H9 (cell line): ENCODE data around the gene STX5. TPM values are rescaled to one million over a fixed set of nuclear protein-coding genes. Genes with fewer than 3 reads are reported as not detected.

Source experiments
- DNase-seq: peaks from one replicate; pipeline ENCODE4 v3.0.0-alpha.2; 2017
- H2AFZ ChIP-seq: one replicate; pipeline ENCODE4 v1.6.1; 2013; ENCODE audit warnings: mild to moderate bottlenecking, low read length, control low read depth, moderate library complexity
- H2AK5ac ChIP-seq: 2 replicates; pipeline ENCODE4 v1.6.1; 2013; ENCODE audit warnings: low read length, control low read depth, mixed read lengths; ENCODE audit not compliant: insufficient read length
- H2BK120ac ChIP-seq: one replicate; pipeline ENCODE4 v1.6.1; 2013; ENCODE audit warnings: low read depth, mild to moderate bottlenecking, low read length, control low read depth, inconsistent platforms; ENCODE audit not compliant: poor library complexity, severe bottlenecking
- H2BK12ac ChIP-seq: 2 replicates; pipeline ENCODE4 v1.6.1; 2013; ENCODE audit warnings: low read length, control low read depth, mixed read lengths, low read depth; ENCODE audit not compliant: insufficient read length
- H2BK15ac ChIP-seq: 2 replicates; pipeline ENCODE4 v1.6.1; 2013; ENCODE audit warnings: low read depth, low read length, control low read depth
- H2BK20ac ChIP-seq: one replicate; pipeline ENCODE4 v1.6.1; 2013; ENCODE audit warnings: low read depth, mild to moderate bottlenecking, low read length, control low read depth, inconsistent platforms; ENCODE audit not compliant: poor library complexity, severe bottlenecking
- H2BK5ac ChIP-seq: 2 replicates; pipeline ENCODE4 v1.6.1; 2013; ENCODE audit warnings: low read length, control low read depth, mixed read lengths; ENCODE audit not compliant: insufficient read length
- H3K14ac ChIP-seq: 2 replicates; pipeline ENCODE4 v1.6.1; 2013; ENCODE audit warnings: low read length, control low read depth; ENCODE audit not compliant: insufficient read depth
- H3K18ac ChIP-seq: 2 replicates; pipeline ENCODE4 v1.6.1; 2013; ENCODE audit warnings: low read depth, mild to moderate bottlenecking, mixed read lengths, low read length, control low read depth; ENCODE audit not compliant: insufficient read length
- H3K23ac ChIP-seq: 2 replicates; pipeline ENCODE4 v1.6.1; 2013; ENCODE audit warnings: low read length, control low read depth, mixed read lengths, low read depth; ENCODE audit not compliant: insufficient read length
- H3K23me2 ChIP-seq: 2 replicates; pipeline ENCODE4 v1.6.1; 2013; ENCODE audit warnings: low read depth, mild to moderate bottlenecking, mixed read lengths, low read length, control low read depth; ENCODE audit not compliant: insufficient read length, poor library complexity, severe bottlenecking
- H3K27ac ChIP-seq: 2 replicates; pipeline ENCODE4 v1.5.1; 2013; ENCODE audit warnings: low read length, control low read depth, mixed read lengths, low read depth; ENCODE audit not compliant: insufficient read length
- H3K27me3 ChIP-seq: 2 replicates; pipeline ENCODE4 v1.6.1; 2013; ENCODE audit warnings: low read length, control low read depth, inconsistent platforms; ENCODE audit not compliant: insufficient read depth
- H3K4ac ChIP-seq: 2 replicates; pipeline ENCODE4 v1.6.1; 2013; ENCODE audit warnings: low read depth, mild to moderate bottlenecking, control low read depth, inconsistent platforms, low read length, moderate library complexity
- H3K4me1 ChIP-seq: 2 replicates; pipeline ENCODE4 v1.6.1; 2013; ENCODE audit warnings: low read length, control low read depth, inconsistent platforms; ENCODE audit not compliant: insufficient read depth
- H3K4me2 ChIP-seq: 2 replicates; pipeline ENCODE4 v1.6.1; 2013; ENCODE audit warnings: low read length, control low read depth, mixed read lengths; ENCODE audit not compliant: insufficient read length, insufficient read depth
- H3K56ac ChIP-seq: 2 replicates; pipeline ENCODE4 v1.6.1; 2013; ENCODE audit warnings: low read depth, mild to moderate bottlenecking, mixed read lengths, low read length, control low read depth; ENCODE audit not compliant: insufficient read length
- H3K79me1 ChIP-seq: 2 replicates; pipeline ENCODE4 v1.6.1; 2013; ENCODE audit warnings: low read depth, mild to moderate bottlenecking, moderate library complexity, low read length, control low read depth, inconsistent platforms; ENCODE audit not compliant: insufficient read depth, poor library complexity, severe bottlenecking
- H3K79me2 ChIP-seq: 2 replicates; pipeline ENCODE4 v1.6.1; 2013; ENCODE audit warnings: low read length, control low read depth, inconsistent platforms; ENCODE audit not compliant: insufficient read depth
- H3K9ac ChIP-seq: 2 replicates; pipeline ENCODE4 v1.6.1; 2013; ENCODE audit warnings: low read length, control low read depth, mixed read lengths; ENCODE audit not compliant: insufficient read length; ENCODE audit errors: extremely low read depth
- H3K9me3 ChIP-seq: one replicate; pipeline ENCODE4 v1.6.1; 2013; ENCODE audit warnings: low read depth, low read length, inconsistent platforms; ENCODE audit not compliant: control insufficient read depth
- H3T11ph ChIP-seq: one replicate; pipeline ENCODE4 v1.6.1; 2013; ENCODE audit warnings: mild to moderate bottlenecking, low read length, control low read depth, inconsistent platforms
- H4K20me1 ChIP-seq: one replicate; pipeline ENCODE4 v1.6.1; 2013; ENCODE audit not compliant: control insufficient read depth, insufficient read length, insufficient read depth
- H4K5ac ChIP-seq: 2 replicates; pipeline ENCODE4 v1.6.1; 2013; ENCODE audit warnings: low read depth, mild to moderate bottlenecking, mixed read lengths, low read length, control low read depth; ENCODE audit not compliant: insufficient read length
- H4K8ac ChIP-seq: replicated peaks from 2 replicates; pipeline ENCODE4 v1.6.1; 2013; ENCODE audit warnings: low read length, control low read depth, mixed read lengths, low read depth; ENCODE audit not compliant: insufficient read length
- H4K91ac ChIP-seq: 2 replicates; pipeline ENCODE4 v1.6.1; 2013; ENCODE audit warnings: low read depth, mild to moderate bottlenecking, moderate library complexity, mixed read lengths, low read length, control low read depth; ENCODE audit not compliant: insufficient read length
- H3K27ac Mint-ChIP-seq, 3 experiments: 2 replicates in 2 of 3; 3 replicates in 1 of 3; pipeline ENCODE4 v1.8.0; 2020 to 2021; ENCODE audit warnings: mixed read lengths in 3 of 3, mild to moderate bottlenecking in 1 of 3, moderate library complexity in 1 of 3
- H3K27me3 Mint-ChIP-seq: 2 replicates; pipeline ENCODE4 v1.8.0; 2021; ENCODE audit warnings: low read depth, mild to moderate bottlenecking, moderate library complexity, mixed read lengths
- H3K36me3 Mint-ChIP-seq, 3 experiments: 2 replicates in 2 of 3; 3 replicates in 1 of 3; pipeline ENCODE4 v1.8.0; 2020 to 2021; ENCODE audit warnings: low read depth in 3 of 3, mixed read lengths in 3 of 3; ENCODE audit not compliant: insufficient read depth in 1 of 3
- H3K4me1 Mint-ChIP-seq, 2 experiments: 2 replicates each; pipeline ENCODE4 v1.8.0; 2020; ENCODE audit warnings: mixed read lengths in 2 of 2
- H3K4me3 Mint-ChIP-seq, 2 experiments: 2 replicates in 1 of 2; 3 replicates in 1 of 2; pipeline ENCODE4 v1.8.0; 2020 to 2021; ENCODE audit warnings: mild to moderate bottlenecking in 2 of 2, mixed read lengths in 2 of 2, moderate library complexity in 1 of 2
- H3K9me3 Mint-ChIP-seq, 2 experiments: 2 replicates in 1 of 2; 3 replicates in 1 of 2; pipeline ENCODE4 v1.8.0; 2020; ENCODE audit warnings: mild to moderate bottlenecking in 2 of 2, mixed read lengths in 2 of 2, moderate library complexity in 1 of 2
- CTCF ChIP-seq: fragments of 200-600 bp; sonication (generic); conservative IDR thresholded peaks from 3 replicates; pipeline ENCODE4 v1.8.0; 2021; ENCODE audit warnings: antibody characterized with exemption, mild to moderate bottlenecking
- WGBS: extraction: QIAGEN DNeasy Blood & Tissue Kit; methylation state at CpG from one replicate; pipeline ENCODE4 v1.1.7; 2013; ENCODE audit warnings: missing lambda C conversion rate, low lambda C conversion rate, mixed read lengths; ENCODE audit not compliant: insufficient read length; ENCODE audit errors: extremely low coverage; 5-methylcytosine and 5-hydroxymethylcytosine counted together
- total RNA-seq: library from RNA; stranded (reverse); gene quantifications from 2 replicates; pipeline ENCODE4 v1.2.1, GENCODE V29; 2021

The STX5 gene
- total RNA-seq, 1 experiment from 2014 or later, result 33.5 TPM

- H2AFZ ChIP-seq, result no peak overlapping the region
- H3K23me2 ChIP-seq, result peaks cover 20% of the 10 kb centered on the region
- no peak overlapping the region for H4K91ac ChIP-seq
- H3K14ac ChIP-seq, result no peak overlapping the region
- no peaks in the 10 kb centered on the region for H3K79me1 ChIP-seq
- H2BK15ac ChIP-seq, result no peak overlapping the region
- H3K9ac ChIP-seq, result peak overlapping the region; percentile 96
- H2BK5ac ChIP-seq, result no peak overlapping the region
- Mint-ChIP-seq H3K36me3 (peaks cover 44 to 61% (median 45%) of the 10 kb centered on the region in 3 experiments), H3K4me1 (peaks cover 36 to 51% of the 10 kb centered on the region in 2 experiments), H3K4me3 (peak overlapping the region; percentile 99), H3K27ac (peak overlapping the region; percentile 98 to 100 (median 99); a peak in 6 of 7 replicates), H3K9me3 (peaks cover 6 to 10% of the 10 kb centered on the region in 2 experiments), H3K27me3 (peaks cover 6% of the 10 kb centered on the region; the same call in 1 of the 2 replicates)
- peak overlapping the region; percentile 58 for H3K27ac ChIP-seq
- H3K56ac ChIP-seq, result no peak overlapping the region
- DNase-seq, result no peak
- H3K79me2 ChIP-seq, result peaks cover 50% of the 10 kb centered on the region
- H3K18ac ChIP-seq, result no peak overlapping the region
- no peak overlapping the region for H2BK12ac ChIP-seq
- H3K4me2 ChIP-seq, result peak overlapping the region; percentile 98
- no peak overlapping the region for H3T11ph ChIP-seq
- no peak overlapping the region for H2BK120ac ChIP-seq
- no peaks in the 10 kb centered on the region for H3K9me3 ChIP-seq
- H2AK5ac ChIP-seq, result no peak overlapping the region
- H3K23ac ChIP-seq, result no peak overlapping the region
- WGBS, result no CpG with 5 or more reads among the region's 8 CpGs
- no peaks in the 10 kb centered on the region; the same call in 1 of the 2 replicates for H3K4me1 ChIP-seq
- no peaks in the 10 kb centered on the region for H4K20me1 ChIP-seq
- no peak overlapping the region for H2BK20ac ChIP-seq
- no peaks in the 10 kb centered on the region for H3K27me3 ChIP-seq
- no peak overlapping the region for H3K4ac ChIP-seq
- no peak for TF ChIP-seq CTCF
- no peak overlapping the region for H4K5ac ChIP-seq
- no peak overlapping the region for H4K8ac ChIP-seq
Observed at GRCh38 chr11:62854013-62854824, 22.4 kb upstream of the STX5 start.
